OCI-LY1 (cell line): ENCODE results near the gene IRF8.
"Not testable (repeated sequence)": the region's sequence is repeated elsewhere in the genome, so short reads cannot be mapped to it uniquely, and the experiment has no call there.

ENCODE experiments used
- CTCF ChIP-seq: fragments of 200-600 bp; sonication (generic), shearing (Covaris generic); IDR thresholded peaks from 2 replicates; pipeline ENCODE4 v1.5.1; 2017; ENCODE audit warnings: mild to moderate bottlenecking, antibody characterized with exemption, low read length, moderate library complexity, mixed read lengths
- EZH2 ChIP-seq: fragments of 200-600 bp; sonication (generic), shearing (Covaris generic); IDR thresholded peaks from 2 replicates; pipeline ENCODE4 v1.8.0; 2017; ENCODE audit warnings: borderline replicate concordance, mixed run types, mild to moderate bottlenecking, antibody characterized with exemption, low read length, moderate library complexity, mixed read lengths

GRCh38 chr16:85907231-85907630 lies 8.3 kb downstream of the IRF8 start:
- not testable (repeated sequence) for TF ChIP-seq EZH2, CTCF
